Left lobe of liver (tissue), 2 donors: Measurements from ENCODE around the gene LGI1. TPM values are rescaled to one million over a fixed set of nuclear protein-coding genes. Genes with fewer than 3 reads are reported as not detected.
A peak's percentile ranks its signal among the peaks of the same experiment; 100 is the strongest.

ENCODE experiments used
- ATAC-seq: fragments of 200-7000 bp; cut with Tn5 transposase; one replicate; pipeline ENCODE4 v1.9.1; 2020; ENCODE audit warnings: mild to moderate bottlenecking, moderate library complexity
- DNase-seq: peaks from one replicate; pipeline ENCODE4 v3.0.0-alpha.2; 2020; ENCODE audit warnings: low spot score
- total RNA-seq: library from RNA; stranded (reverse); gene quantifications from one replicate; pipeline ENCODE4 v1.2.1, GENCODE V29; 2021
- donor health status: DM: no; HTN: no; CAD: no; lungs with moderate emphysema.
- donor health status: DM: no; HTN: yes; CAD: no.

LGI1 gene
- 0.75 TPM for total RNA-seq

DNA sequence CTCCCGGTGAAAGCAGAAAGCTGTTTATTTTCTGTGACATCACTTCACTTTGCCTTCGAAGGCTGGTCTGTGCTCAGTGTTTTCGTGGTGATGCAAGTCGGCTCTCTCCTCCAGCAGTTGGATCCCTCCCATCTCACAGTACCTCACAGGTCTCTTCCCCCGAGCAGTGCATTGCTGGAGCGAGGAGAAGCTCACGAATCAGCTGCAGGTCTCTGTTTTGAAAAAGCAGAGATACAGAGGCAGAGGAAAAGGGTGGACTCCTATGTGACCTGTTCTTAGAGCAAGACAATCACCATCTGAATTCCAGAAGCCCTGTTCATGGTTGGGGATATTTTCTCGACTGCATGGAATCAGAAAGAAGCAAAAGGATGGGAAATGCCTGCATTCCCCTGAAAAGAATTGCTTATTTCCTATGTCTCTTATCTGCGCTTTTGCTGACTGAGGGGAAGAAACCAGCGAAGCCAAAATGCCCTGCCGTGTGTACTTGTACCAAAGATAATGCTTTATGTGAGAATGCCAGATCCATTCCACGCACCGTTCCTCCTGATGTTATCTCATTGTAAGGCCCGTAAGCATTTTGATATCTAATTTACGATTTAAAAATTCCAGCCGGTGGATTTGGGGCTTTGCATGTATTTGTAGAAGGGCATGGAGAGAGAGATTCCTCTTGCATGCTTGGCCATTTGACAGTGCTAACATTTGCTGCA is at the start of gene LGI1:
Gene LGI1 (plus strand): TSS at position 136 of the 707 bp plus-strand sequence. CDS start 209 bp downstream, at position 345.
- no peak for DNase-seq
- peak; percentile 70 for ATAC-seq

DNA sequence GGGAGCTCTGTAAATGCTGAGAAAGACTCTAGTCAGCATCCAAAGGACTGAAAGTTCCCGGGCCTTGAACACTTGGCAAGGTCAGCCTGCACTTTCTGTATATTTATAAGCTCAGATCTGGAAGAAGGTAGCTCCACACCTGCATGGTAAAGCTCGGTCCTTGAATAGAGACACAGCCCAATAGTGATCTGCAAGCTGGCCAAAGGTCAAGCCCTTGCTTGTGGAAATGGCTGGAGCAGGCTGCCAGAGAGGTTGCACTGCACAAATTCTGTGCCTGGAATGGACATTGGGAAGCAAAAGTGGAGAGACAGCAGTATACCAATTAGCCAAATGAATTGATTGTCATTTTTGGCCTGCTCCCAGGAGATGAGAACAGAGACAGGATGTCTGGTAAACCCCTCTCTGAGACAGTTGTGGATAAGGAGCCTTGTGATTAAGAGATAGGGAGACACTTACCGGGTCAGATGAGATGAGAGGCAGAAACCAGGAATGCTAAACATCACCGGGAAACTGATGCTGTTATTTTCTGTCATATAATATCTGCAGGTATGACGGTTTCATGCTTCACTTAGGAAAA is 47.3 kb upstream of the LGI1 start:
- ATAC-seq, result peak; percentile 96
- peak; percentile 65 for DNase-seq

DNA sequence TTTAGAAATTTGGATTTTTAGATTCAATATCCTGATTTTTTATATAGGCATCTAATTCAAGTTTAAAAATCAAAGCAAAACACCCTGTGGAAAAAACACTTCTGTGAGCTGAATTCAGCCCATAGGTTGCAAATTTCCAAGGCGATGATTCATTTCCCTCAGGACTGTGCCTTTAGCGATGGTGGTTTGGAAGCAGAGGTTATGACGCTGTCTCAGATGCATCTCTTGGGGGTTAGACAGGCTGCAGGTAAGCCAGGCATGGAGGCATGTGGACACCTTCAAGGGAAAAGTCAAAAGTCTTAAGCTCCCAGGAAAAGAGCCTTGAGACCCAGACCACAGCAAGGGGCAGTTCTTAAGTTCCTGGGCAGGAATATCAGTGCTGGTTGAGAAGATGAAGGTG is 45.8 kb upstream of the LGI1 start:
- ATAC-seq (no peak), DNase-seq (no peak)

DNA sequence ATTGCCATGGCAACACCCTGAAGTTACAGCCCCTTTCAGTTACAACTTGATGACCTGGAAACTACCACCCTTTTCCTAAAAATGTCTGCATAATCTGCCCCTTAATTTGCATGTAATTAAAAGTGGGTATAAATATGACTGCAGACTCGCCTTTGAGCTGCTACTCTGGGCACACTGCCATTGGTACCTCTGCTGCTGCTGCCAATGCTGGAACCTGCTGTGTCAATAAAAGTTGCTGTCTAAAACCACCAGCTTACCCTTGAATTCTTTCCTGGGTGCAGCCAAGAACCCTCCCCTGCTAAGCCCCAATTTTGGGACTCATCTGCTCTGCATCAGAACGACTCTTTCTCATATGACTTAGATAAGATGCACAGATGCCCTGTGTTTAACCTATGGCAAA is 45.1 kb upstream of the LGI1 start:
- DNase-seq (no peak), ATAC-seq (peak; percentile 60)

DNA sequence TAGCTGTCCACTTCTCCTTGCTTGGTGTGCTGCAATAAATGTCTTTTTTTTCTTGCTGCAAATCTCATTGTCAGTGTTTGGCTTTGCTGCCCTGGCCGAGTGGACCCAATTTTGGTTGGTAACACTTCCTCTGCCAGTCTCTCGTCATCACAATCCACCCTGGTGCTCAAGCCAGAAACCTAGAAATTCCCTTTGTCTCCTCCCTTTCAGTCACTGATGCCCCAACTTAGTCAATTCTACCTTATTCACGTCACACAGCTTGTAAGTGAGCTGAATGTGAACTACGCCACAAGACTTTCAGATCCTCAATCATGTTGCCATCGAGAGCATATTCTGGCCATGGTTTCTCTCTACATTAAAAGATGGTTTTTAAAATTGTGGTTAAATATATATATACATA is 42.4 kb upstream of the LGI1 start:
- no peak for DNase-seq
- no peak for ATAC-seq

DNA sequence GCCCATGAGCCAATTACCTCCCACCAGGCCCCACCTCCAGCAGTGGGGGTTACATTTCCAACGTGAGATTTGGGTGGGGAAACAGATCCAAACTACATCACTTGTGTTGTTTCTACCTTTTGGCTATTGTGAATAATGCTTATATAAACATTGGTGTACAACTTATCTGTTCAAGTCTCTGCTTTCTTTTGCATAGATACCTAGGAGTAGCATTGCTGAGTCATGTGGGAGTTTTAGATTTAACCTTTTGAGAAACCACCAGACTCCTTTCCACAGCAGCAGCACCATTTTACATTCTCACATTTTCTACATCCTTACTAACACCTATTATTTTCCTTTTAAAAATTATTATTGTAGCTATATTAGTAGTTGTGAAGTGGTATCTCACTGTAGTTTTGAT is 41.0 kb upstream of the LGI1 start:
- ATAC-seq (no peak), DNase-seq (no peak)

DNA sequence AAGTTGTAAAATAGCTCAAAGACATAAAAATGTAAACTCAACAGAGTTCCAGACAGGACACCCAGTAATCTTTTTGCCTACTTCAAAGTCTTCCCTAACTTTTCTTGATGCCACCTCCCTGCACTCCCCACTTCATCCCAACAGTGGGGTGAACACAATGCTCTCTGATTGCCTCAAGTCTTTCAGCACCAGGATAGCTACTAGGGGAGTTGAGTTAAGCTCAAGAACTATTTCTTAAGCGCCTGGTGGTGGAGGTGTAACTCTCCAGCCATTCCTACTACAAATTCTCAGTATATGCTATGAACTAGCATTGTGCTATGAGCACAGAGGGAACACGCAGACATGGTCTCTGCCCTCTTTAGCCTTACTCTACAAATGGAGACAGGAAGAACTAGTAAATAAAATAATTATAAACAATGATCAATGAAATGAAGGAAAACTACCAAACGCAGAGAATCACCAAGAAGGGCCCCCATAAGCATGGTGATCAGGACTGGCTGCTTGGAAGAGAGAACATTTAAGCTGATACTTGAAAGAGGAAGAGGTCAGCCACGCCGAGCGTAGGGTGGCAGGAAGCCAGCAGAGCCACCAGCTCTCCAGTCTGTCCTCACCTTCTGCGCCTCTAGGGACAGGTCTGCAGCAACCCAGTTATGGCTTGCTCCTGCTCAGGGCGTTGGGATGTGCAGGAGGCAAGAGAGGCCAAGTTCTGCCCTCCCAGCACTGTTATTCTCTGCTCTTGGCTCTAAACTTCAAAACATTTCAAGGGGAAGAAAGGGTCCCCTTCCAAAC is 38.6 kb upstream of the LGI1 start:
- no peak for DNase-seq
- ATAC-seq, result no peak

DNA sequence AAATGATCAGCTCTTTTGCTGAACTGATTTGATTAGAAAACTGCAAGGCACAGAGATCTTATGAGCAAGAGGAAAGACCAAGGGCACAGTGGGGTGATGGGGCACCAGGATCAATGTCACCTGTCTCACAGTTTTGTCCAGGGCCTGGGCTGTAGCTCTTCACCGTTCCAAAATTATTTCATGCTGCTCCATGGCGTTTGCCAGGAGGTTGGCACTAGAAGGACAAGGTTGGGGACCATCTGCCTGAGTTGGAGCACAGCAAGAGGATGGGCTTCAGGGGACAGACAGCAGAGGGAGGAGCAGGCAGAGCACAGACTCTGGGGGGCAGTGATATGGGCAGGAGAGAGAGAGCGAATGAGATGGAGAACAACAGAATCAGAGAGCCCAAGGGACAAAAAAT is 37.8 kb upstream of the LGI1 start:
- no peak for DNase-seq
- no peak for ATAC-seq

DNA sequence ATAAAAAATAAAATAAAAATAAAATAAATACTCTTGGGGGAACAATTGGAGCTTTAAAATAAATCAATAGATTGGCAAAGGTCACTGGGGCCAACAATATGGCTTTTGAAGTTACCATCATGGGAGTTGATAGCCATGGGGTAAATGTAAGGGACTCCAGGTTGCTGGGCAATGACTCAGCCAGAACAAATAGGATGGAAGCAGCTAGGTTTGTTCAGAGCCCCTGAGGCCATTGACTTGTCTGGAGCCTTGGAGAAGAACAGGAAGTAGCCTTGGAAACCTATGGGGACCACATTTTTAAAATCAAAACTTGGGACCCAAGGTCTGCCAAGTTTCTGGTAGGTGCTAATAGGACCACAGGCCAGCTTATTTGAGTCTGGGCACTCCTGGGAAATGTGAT is 35.2 kb upstream of the LGI1 start:
- DNase-seq (no peak), ATAC-seq (no peak)

DNA sequence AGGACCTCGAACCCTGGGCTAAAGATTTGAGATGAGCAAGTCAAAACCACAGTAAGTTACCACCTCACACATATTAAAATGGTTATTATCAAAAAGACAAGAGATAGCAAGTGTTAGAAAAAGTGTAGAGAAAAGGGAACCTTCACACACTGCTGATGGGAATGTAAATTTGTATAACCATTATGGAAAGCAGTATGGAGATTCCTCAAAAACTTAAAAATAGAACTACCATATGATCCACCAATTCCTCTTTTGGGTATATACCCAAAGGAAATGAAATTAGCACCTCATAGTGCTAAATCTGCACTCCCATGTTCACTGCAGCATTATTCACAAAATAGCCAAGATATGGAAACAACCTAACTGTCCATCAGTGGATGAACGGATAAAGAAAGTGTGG is 34.6 kb upstream of the LGI1 start:
- no peak for ATAC-seq
- DNase-seq, result no peak

DNA sequence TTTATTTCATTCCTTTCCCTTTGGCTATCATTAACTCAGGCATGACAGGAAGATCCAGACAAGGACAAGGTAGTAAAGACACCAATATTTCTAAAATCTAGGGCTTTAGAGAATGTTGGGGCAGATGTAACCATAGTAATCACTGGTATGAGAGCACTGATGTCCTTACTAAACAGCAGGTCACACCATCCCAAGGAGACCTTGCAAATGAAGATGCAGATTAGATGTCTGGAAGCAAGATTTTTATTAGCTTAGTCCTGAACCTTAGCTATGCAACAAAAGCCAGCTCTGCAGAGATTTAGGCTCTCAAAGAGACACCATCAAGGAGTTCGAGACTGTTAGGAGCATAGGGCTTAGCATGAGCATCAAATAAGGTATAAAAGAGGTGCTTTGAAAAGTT is 31.7 kb upstream of the LGI1 start:
- no peak for ATAC-seq
- no peak for DNase-seq

DNA sequence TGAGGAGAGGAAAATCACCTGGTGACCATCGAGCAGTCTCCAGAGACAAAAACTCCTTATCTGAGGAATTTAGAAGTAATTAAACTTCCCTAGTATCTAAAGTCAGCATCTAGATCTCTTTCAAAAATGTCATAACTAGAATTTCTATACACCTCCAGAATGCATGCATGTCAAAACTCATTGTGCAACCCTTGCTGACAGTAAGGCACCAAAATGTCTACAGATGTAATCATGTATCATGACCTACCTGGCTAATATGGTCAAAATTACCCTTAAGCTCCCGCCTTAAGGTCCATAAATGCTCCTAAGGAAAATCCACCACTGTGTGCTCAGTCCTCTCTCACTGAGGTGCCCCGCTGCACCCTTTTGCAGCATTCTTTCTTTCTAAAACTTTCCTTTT is 16.4 kb upstream of the LGI1 start:
- ATAC-seq (no peak), DNase-seq (no peak)

DNA sequence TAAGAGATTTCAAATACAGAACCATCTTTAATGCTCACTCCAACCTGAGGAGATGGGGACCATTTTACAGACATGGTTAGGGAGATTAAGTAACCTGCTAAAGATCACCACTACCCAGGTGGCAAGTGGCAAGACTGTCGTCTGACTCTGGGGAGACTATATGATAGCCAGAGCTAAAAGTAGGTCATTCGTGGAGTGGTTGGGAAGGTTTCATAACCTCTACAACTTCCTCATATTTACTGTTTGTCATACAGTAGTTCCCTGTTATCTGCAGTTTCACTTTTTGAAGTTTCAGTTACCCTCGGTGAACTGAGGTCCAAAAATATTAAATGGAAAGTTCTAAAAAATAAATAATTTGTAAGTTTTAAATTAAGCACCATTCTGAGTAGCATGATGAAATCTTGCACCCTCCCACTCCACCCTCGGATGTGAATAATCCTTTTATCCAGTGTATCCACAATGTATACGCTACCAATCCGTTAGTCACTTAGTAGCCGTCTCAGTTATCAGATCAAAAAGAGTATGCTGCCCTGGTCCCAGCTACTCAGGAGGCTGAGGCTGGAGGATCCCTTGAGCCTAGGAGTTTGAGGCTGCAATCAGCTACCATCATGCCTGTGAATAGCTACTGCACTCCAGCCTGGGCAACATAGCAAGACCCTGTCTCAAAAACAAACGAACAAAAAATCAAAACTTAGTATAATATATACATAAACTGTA is 14.9 kb upstream of the LGI1 start:
- ATAC-seq (peak; percentile 15), DNase-seq (no peak)

DNA sequence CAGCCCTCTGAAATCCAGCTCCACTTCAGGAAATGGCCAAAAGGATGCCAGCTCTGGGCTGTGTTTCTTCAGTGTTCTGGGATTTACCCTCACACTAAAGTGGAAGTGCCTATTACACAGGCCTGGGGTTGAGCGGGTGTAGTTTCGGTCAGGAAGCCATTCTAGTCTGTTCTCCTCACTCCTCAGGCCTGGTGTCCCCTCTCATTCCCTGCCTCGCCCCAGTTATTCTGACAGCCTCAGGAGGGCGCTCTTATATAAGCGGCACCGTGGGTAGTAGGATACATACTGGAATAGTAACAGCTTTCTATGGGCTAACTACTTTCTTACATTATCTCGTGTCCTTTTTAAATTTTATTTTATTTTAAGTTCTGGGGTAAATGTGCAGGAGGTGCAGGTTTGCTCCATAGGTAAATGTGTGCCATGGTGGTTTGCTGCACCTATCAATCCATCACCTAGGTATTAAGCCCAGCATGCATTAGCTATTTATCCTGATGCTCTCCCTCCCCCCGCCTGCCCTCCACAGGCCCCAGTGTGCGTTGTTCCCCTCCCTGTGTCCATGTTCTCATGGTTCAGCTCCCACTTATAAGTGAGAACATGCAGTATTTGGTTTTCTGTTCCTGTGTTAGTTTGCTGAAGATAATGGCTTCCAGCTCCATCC is 12.2 kb upstream of the LGI1 start:
- ATAC-seq, result peak; percentile 96
- peak; percentile 55 for DNase-seq

DNA sequence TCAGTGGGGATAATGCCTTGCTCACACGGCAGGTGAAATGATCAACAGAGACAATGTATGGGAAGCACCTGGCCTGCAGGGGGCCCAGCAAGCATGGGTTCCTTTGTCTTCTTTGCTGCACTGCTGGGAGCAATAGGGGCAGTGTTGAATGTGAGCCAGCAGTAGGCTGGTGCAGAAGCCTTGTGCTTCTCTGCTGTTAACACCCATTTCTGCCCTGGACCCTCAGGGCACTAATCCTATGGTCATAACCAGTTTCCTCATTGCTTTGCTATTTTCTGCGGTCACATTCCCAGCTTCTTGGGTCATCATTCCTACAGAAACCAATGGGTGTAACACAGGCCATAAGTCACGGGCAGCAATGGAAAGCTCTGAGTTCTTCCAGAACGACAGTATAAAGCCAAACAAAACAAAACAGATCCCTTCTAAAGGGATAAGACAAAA is 10.9 kb upstream of the LGI1 start:
- DNase-seq, result peak; percentile 52
- peak; percentile 78 for ATAC-seq

DNA sequence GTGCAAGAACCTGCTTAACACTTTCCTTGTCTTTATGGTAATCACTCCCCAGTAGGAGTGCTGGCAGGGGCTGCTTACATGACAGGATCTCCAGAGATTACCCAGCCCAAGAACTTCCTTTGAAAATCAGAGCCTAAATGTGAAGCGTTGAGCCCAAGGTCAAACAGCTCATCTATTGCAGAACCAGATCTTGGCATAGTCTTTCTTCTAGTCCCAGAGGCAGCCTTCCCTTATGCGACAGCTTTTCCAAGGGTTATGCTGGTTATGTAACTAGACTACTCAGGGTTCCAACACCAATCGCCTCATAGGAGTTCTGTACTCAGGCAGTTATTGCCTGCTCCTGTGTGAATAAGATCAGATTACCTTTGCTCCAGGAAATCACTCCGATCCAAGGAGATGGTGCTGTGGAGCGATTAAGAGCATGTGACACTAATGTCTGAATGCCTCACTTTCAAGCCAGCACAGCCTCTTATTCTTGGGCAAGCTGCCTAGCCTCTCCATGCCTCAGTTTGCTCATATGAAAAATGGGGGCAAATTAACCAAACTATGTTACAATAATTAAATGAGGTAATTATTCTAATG is 8.4 kb upstream of the LGI1 start:
- ATAC-seq (no peak), DNase-seq (no peak)

DNA sequence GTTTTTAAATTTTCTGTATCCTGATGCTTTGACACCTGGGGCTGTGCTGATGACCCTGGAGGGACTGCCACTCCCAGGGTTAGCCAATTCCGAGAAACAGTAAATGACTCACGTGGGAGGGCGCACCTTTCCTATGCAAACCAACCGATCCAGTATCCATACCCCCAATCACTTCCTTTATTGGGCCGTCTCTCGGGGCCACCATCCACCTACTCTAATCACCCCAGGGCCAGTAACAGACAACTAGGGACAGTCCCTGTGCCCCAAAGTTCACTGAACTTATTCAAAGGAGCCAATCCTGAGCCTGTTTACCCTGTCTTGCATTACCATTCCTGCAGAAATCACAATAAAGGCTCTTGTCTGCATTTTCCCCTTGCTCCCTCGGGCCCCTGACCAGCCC is 6.6 kb upstream of the LGI1 start:
- DNase-seq, result no peak

DNA sequence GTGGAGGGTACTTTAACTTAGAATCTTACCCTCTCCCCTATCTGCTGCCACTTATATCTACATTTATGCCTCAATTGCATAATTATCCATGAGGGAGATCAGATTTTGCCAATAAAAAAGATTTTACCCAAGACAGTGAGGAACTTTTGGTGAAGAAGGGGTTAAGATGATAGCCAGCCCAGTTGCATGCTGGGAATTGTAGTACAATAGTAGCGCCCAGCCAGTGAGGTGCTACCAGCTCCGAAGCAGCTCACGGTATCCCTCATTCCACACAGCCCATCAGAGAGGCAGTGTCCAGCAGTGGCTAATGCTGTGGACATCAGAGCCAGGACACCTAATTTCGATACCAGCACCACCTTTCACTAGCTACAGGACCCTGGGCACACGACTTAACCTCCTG is 5.9 kb upstream of the LGI1 start:
- peak; percentile 94 for ATAC-seq
- no peak for DNase-seq

More for the DNA sequence above, 6.6 kb upstream of the LGI1 start:
- ATAC-seq, result no peak

DNA sequence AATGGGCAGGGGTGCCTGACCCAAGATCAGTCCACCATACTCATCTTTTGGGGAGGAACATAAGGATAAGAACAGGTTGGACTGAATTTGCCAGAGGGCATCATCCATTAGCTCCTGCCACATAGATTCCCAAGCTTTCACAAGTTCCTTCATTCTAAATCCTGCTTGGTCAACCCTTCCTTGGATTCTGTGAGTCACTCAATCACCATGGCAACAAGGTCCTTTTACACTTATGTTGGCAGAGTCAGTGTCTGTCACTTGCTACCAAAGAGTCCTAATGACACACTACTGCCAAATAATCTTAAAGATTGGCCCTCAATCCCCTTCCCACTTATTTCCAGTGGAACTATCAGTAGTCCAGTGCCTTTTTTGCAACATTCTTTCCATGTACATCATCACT is 5.0 kb upstream of the LGI1 start:
- ATAC-seq, result no peak
- no peak for DNase-seq

DNA sequence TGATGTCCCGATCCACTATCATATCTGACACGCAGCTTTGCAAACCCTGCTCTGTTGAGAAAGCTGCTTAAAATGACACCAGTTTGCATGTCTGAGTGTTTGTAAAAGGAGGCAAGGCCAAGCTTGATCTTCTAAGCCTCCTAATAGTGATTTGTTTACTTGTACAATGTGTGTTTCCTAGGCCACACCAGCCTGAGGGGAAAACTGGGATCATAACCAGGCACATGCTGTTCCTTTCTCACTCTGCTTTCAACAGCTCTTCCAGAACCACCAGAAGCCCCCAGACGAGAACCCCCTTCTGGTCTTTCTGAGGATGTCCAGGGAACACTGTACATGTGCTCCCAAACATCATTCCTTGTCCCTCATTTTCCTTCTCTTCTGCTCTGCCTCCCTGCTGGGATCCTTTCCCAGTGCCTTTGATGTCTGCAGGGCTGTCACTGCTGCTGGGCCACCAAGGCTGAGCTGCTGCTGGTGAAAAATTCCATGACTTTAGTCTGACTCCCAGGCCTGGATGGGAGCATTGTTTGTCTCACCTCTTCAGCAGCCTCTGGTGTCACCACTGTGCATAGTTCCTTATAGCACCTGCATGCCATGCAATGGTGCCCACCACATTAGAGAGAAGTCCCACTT is 4.0 kb upstream of the LGI1 start:
- ATAC-seq, result no peak
- DNase-seq, result no peak
